GM21786 (cell line): ENCODE data around the gene RGP1.

Experiments used
- ATAC-seq: cut with Tn5 transposase; IDR thresholded peaks from one replicate; pipeline ENCODE4 v1.9.1; 2021; ENCODE audit not compliant: unreplicated experiment

Gene RGP1

DNA sequence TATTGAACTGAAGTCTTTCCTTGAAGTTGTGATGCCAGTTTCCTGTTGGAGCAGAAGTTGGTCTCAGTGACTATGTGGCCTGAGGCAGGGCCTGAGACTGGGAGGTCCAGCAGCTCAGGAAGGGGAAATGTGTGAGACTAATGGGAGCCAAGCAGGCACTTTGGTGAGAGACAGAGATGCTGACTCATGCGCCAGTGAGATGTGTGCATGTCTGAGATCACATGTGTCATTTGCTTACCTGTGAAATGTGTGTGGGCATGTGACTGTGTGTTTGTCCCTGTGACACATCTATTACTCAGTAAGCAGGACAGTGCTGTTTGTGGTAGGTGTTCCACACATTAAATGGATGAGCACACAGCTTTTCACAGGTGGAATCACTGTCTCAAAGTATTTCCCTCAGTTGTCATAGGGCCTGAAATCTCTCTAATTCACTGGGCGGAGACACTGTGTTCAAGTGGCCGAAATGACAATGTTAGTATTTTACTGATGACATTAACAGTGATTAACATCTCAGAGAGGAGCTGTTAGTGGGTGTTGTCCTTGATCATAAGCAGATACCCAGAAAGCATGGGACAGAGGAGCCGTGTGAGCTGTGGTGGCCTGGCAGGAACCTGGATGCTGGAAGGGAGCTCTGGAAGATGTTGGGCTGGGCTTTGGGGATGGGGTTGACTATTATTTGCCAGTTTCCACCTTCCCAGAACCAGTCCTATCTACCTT lies 49.7 kb downstream of the RGP1 start:
- no peak for ATAC-seq

- ATAC-seq, result no peak
These were observed 51.4 kb downstream of the RGP1 start for GRCh38 chr9:35800530-35800929.

DNA sequence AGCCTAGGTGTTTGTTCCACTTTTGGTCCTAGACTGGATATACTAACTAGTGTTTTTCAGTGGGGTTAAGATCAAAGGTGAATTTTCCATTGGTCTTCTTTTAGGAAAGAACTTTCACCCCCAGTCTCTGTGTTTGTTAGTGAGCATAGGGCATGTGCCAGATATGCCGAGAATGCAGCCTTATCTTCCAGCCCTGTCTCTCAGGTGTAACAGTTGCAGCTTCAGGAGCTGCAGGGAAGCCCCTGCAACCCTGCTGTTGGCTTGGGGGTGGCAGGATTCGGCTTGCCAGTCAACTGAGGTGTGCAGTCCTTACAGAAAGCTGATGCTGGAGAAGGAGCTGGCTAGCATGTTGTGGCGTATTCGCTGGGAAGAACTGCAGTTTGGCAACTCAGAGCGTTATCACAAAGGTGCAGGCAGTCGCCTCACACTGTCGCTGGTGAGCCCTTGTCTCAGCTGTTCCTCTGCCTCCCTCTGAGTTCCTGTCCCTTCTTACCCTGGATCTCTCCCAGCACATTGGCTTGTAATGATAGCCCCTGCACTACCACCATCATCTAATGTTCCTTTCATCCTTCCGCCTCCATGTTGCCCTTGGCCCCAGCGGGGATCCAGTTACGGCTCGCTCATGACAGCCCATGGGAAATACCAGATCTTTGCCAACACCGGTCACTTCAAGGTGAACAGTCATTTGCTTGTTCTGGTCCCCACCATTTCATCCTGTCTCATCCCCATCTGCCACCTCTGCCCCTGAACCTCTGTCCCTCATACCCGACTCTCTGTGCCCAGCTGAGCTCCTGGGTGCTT lies 52.4 kb downstream of the RGP1 start:
- ATAC-seq, result no peak

DNA sequence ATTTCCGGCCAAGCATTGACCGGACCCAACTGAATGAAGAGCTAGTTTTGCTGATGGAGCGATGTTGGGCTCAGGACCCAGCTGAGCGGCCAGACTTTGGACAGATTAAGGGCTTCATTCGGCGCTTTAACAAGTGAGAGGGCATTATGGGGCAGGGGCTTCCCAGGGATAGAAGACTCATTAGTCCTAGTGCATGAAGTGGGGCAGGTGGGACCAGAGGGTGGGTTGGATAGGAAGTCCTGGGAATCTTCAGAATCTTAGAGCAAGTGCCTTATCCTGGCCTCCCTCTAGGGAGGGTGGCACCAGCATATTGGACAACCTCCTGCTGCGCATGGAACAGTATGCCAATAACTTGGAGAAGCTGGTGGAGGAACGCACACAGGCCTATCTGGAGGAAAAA lies 57.0 kb downstream of the RGP1 start:
- ATAC-seq, result no peak
